ENCODE data around the gene UVRAG. TPM values are rescaled to one million over a fixed set of nuclear protein-coding genes. Genes with fewer than 3 reads are reported as not detected.
"Not testable (repeated sequence)": the region's sequence is repeated elsewhere in the genome, so short reads cannot be mapped to it uniquely, and the experiment has no call there.

UVRAG gene
- total and polyA plus RNA-seq, 9 donors = 10.1 to 26.7 (median 19.2) TPM

GRCh38 chr11:75968021-75968625 is 153.1 kb downstream of the UVRAG start:
- H3K4me1 ChIP-seq (ENCODE audit: insufficient read depth) = no peaks in the 10 kb centered on the region
- no peaks in the 10 kb centered on the region for H3K27me3 ChIP-seq
- H3K36me3 ChIP-seq = no peaks in the 10 kb centered on the region
- TF ChIP-seq EP300 (IDR thresholded peaks at IDR 0.05) (no peak), POLR2A (IDR thresholded peaks at IDR 0.05) (no peak), CTCF (IDR thresholded peaks at IDR 0.05) (no peak)
- no peaks in the 10 kb centered on the region for H3K9me3 ChIP-seq
- H3K4me3 ChIP-seq = no peak overlapping the region
- intact Hi-C loops (cut with DNase I) = no loop called here
- H3K27ac ChIP-seq = no peak overlapping the region
- WGBS, 3 donors = 92 to 96% (median 95%) methylated on average over 2 of the region's 2 CpGs
- DNase-seq = no peak

- 80 to 86% (median 85%) methylated on average over 5 of the region's 5 CpGs for WGBS, 3 donors
- intact Hi-C loops (cut with DNase I) = no loop called here
- H3K36me3 ChIP-seq = no peaks in the 10 kb centered on the region
- H3K9me3 ChIP-seq = no peaks in the 10 kb centered on the region
- no peak for DNase-seq
- H3K4me1 ChIP-seq (ENCODE audit: insufficient read depth) = no peaks in the 10 kb centered on the region
- no peaks in the 10 kb centered on the region for H3K27me3 ChIP-seq
- TF ChIP-seq POLR2A (IDR thresholded peaks at IDR 0.05) (no peak), CTCF (IDR thresholded peaks at IDR 0.05) (no peak), EP300 (IDR thresholded peaks at IDR 0.05) (no peak)
- no peak overlapping the region for H3K4me3 ChIP-seq
- H3K27ac ChIP-seq = no peak overlapping the region
These were observed 154.8 kb downstream of the UVRAG start for GRCh38 chr11:75969626-75970308.

- H3K4me3 ChIP-seq; H3K9me3 ChIP-seq; H3K27ac ChIP-seq; DNase-seq; H3K27me3 ChIP-seq; H3K4me1 ChIP-seq (ENCODE audit: insufficient read depth); H3K36me3 ChIP-seq; intact Hi-C loops (cut with DNase I): not testable (repeated sequence)
- 80 to 98% (median 83%) methylated on average over 3 of the region's 3 CpGs for WGBS, 3 donors
These were observed 158.7 kb downstream of the UVRAG start for GRCh38 chr11:75973710-75974109.

- intact Hi-C loops (cut with DNase I); DNase-seq; H3K4me3 ChIP-seq; H3K4me1 ChIP-seq (ENCODE audit: insufficient read depth); H3K9me3 ChIP-seq; H3K27me3 ChIP-seq; H3K36me3 ChIP-seq; H3K27ac ChIP-seq: not testable (repeated sequence)
- WGBS, 3 donors = 83 to 94% (median 94%) methylated on average over 6 of the region's 6 CpGs
These were observed 164.1 kb downstream of the UVRAG start for GRCh38 chr11:75979075-75979474.

- WGBS, 3 donors = 89 to 96% (median 90%) methylated on average over 22 of the region's 22 CpGs
- DNase-seq; H3K9me3 ChIP-seq; H3K4me1 ChIP-seq (ENCODE audit: insufficient read depth); H3K36me3 ChIP-seq; H3K27me3 ChIP-seq; H3K4me3 ChIP-seq; intact Hi-C loops (cut with DNase I); H3K27ac ChIP-seq: not testable (repeated sequence)
These were observed 164.5 kb downstream of the UVRAG start for GRCh38 chr11:75979479-75980027.

GRCh38 chr11:75980031-75980430 is 165.0 kb downstream of the UVRAG start:
- DNase-seq = no peak
- Histone ChIP-seq H3K9me3 (no peaks in the 10 kb centered on the region), H3K4me1 (ENCODE audit: insufficient read depth) (no peaks in the 10 kb centered on the region), H3K36me3 (no peaks in the 10 kb centered on the region), H3K27ac (no peak overlapping the region), H3K4me3 (no peak overlapping the region), H3K27me3 (no peaks in the 10 kb centered on the region)
- 95 to 98% (median 98%) methylated on average over 2 of the region's 2 CpGs for WGBS, 3 donors
- intact Hi-C loops (cut with DNase I) = no loop called here
- no peak for TF ChIP-seq POLR2A (IDR thresholded peaks at IDR 0.05)

Data from ovary (tissue), 9 donors.